HG03025 (cell line): ENCODE results near the gene HOXB2.
"Not testable (repeated sequence)": the region's sequence is repeated elsewhere in the genome, so short reads cannot be mapped to it uniquely, and the experiment has no call there.

Experiments
- ATAC-seq: cut with Tn5 transposase; IDR thresholded peaks from one replicate; pipeline ENCODE4 v1.9.1; 2021; ENCODE audit warnings: mild to moderate bottlenecking, moderate library complexity; ENCODE audit not compliant: unreplicated experiment, low FRiP score

HOXB2 gene

GRCh38 chr17:48523010-48523409 is 21.9 kb downstream of the HOXB2 start:
- ATAC-seq = no peak

- ATAC-seq = no peak
Measured at GRCh38 chr17:48522031-48522653, 22.8 kb downstream of the HOXB2 start.

- ATAC-seq = no peak
Measured at GRCh38 chr17:48520631-48521079, 24.3 kb downstream of the HOXB2 start.

GRCh38 chr17:48519427-48519826 is 25.5 kb downstream of the HOXB2 start:
- ATAC-seq = no peak

- ATAC-seq = no peak
Measured at GRCh38 chr17:48517478-48517877, 27.4 kb downstream of the HOXB2 start.

GRCh38 chr17:48515925-48516900 is 28.7 kb downstream of the HOXB2 start:
- ATAC-seq = no peak

- no peak for ATAC-seq
Measured at GRCh38 chr17:48514477-48514876, 30.4 kb downstream of the HOXB2 start.

GRCh38 chr17:48513666-48514455 is 31.0 kb downstream of the HOXB2 start:
- no peak for ATAC-seq

- ATAC-seq = no peak
Measured at GRCh38 chr17:48513097-48513496, 31.8 kb downstream of the HOXB2 start.

- ATAC-seq = peak; percentile 37
Measured at GRCh38 chr17:48510761-48511604, 33.9 kb downstream of the HOXB2 start.

- no peak for ATAC-seq
Measured at GRCh38 chr17:48510381-48510760, 34.5 kb downstream of the HOXB2 start.

- ATAC-seq = not testable (repeated sequence)
Measured at GRCh38 chr17:48509708-48510107, 35.2 kb downstream of the HOXB2 start.

- no peak for ATAC-seq
Measured at GRCh38 chr17:48506246-48506645, 38.7 kb downstream of the HOXB2 start.

- peak; percentile 63 for ATAC-seq
Measured at GRCh38 chr17:48505788-48506187, 39.1 kb downstream of the HOXB2 start.

GRCh38 chr17:48504953-48505352 is 40.0 kb downstream of the HOXB2 start:
- ATAC-seq = no peak

GRCh38 chr17:48503747-48504146 is 41.2 kb downstream of the HOXB2 start:
- ATAC-seq = no peak

- ATAC-seq = no peak
Measured at GRCh38 chr17:48502901-48503300, 42.0 kb downstream of the HOXB2 start.

- ATAC-seq = no peak
Measured at GRCh38 chr17:48502312-48502711, 42.6 kb downstream of the HOXB2 start.

- no peak for ATAC-seq
Measured at GRCh38 chr17:48500435-48501426, 44.2 kb downstream of the HOXB2 start.
